ENCODE results near the gene GPR153.

The GPR153 gene

DNA sequence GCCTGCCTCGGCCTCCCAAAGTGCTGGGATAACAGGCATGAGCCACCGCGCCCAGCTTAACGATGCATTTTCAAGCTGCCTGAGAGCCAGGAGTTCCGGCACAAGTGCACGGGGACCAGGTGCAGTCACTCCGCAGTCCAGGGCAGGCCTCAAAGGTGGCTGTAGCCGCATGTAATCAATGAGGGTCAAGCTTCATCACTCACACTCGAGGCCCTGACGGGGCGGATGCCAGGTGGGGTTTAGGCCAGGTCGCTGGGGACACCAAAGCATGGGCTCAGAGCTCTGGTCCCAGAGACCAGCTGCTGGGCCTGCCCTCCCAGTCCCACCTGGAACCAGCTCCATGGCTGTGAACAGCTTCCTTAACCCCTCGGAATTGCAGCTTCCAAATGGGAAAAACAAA lies 26.1 kb upstream of the GPR153 start:
- DNase-seq (ENCODE audit: low read depth) = no peak

DNA sequence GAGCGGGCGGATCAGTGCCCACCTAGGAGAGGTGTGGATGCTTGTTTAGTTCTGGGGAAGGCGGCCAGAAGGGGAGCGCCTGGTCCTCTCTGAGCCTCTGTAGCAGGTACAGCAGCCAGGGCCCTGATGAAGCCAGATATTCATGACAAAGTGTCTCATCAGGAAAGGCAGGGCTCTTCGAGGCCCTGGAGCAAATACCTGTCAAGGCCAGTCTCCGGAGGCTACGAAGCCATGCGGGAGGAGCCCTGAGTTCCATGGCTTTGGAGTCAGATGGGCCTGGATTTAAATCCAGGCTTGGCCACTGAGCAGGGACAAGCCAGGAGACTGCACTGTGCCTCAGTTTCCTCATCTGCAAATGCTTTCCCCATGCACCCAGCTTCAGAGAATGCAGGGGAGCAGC lies 25.4 kb upstream of the GPR153 start:
- DNase-seq (ENCODE audit: low read depth) = no peak

DNA sequence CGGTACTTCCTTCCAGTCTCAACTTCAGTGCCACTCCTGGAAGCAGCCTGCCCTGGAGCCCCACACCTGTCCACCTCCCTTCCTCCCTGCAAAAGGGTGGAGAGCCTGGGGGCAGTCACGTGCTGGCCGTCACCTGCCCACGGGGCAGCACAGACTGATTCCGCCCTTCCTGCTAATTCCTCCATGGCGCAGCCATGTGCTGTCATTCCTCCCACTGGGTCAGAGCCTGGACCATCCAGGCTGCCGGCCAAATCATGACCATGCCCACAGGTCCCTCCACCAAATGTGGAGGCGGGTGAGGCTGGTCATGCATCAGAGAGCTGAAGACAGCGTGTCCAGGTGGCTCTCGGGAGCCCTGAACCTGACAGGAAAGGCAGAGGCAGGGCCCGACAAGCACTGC lies 24.4 kb upstream of the GPR153 start:
- no peak for DNase-seq (ENCODE audit: low read depth)

DNA sequence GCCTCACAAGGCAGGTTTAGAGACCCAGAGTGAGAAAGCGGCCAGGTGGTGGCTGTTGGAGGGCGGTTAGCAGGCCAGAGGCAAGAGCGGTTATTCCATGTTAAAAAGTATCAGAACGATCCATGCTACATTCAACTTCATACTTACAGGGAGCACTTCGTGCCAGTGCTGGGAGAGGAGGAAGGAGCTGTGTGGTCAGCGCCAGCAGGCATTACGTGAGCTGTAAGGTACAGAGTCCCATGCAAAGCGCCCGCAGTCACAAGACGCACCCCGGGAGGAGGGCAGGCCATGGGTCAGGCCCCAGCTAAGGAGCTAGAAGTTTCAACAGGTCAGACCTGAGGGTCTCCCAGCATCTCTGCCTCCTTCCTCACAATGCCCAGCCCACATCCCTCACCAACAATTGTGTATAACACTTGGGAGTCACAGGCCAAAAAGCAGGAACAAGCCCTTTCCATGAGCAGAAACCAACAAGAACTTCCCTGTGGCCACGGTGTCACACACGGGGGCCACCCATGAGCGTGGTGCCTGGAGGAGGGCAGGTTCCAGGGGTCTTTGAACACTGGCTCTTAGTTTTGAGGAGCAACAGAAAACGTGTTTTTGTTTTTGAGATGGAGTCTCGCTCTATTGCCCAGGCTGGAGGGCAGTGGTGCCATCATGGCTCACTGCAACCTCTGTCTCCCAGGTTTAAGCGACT lies 21.8 kb upstream of the GPR153 start:
- no peak for DNase-seq (ENCODE audit: low read depth)

DNA sequence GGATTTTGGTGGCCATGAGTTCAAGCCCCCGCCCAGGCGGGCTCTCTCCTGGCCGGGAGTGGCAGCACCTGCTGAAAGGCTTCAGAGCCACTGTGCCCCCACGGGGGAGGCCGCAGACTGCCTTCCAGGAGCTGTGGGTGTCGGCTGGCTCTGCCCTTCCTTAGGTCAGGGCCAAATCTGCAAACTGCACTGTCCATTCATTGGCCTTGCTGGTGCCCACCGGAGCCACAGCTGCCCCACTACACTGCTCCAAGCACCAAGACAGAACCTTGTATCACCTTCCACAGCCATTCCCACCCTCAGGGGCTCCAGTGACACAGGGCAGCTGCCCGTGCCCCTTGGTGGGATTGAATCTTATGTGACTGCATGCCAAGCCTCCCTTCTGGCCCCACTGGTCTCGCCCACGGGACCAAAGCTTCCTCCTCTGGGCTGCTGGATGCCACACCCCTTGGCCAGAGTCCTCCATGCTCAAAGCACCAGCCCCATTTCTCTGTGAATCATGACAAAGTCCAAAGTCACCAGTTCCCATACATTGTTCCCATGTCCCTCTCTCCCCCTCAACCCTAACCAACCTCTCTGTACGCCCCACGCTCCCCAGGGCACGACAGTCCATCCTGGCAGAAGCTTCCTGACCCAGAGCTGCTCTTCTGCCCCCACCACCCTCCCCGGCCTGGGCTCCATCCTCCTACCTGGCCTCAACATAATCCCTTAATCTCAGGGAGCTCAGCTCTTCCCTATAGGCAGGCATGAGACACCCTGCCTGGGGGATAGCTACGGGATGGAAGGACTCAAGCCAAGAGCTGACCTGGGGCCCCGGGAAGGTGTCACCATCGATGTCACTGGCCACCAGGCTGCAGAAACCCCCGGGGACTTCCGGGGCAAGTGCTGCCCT lies 20.9 kb upstream of the GPR153 start:
- DNase-seq (ENCODE audit: low read depth) = no peak

DNA sequence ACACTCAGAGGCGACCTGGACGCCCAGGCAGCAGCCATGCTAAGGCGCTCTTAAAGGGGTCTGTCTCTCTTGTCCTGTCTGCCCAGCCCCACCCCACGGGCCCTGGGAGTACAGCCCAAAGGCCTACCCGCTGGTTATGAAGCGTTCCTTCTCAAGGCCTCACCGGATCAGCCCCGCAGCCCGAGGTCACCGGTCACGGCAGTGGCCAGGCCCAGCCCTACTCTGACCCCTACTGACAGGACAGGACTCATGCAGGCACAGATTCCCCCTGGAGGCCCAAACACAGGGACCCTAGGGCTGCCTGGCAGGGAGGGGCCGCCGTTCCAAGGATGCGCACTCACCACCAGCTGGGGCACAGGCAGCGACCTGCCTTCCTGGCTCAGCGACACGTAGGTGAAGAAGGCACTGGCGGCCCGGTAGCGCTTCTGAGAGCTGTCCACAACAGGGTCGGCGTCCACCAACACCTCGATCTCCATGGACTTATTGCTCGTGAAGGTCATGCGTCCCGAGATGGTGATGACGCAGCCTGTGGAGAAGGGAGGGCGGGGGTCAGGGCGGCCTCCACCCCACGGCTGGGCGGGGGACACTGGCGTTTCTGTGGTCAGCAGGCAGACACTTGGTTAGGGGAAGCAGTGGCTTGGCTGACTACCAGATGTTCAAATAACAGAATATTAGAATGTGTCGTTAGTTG lies 20.0 kb upstream of the GPR153 start:
- DNase-seq (ENCODE audit: low read depth) = no peak

DNA sequence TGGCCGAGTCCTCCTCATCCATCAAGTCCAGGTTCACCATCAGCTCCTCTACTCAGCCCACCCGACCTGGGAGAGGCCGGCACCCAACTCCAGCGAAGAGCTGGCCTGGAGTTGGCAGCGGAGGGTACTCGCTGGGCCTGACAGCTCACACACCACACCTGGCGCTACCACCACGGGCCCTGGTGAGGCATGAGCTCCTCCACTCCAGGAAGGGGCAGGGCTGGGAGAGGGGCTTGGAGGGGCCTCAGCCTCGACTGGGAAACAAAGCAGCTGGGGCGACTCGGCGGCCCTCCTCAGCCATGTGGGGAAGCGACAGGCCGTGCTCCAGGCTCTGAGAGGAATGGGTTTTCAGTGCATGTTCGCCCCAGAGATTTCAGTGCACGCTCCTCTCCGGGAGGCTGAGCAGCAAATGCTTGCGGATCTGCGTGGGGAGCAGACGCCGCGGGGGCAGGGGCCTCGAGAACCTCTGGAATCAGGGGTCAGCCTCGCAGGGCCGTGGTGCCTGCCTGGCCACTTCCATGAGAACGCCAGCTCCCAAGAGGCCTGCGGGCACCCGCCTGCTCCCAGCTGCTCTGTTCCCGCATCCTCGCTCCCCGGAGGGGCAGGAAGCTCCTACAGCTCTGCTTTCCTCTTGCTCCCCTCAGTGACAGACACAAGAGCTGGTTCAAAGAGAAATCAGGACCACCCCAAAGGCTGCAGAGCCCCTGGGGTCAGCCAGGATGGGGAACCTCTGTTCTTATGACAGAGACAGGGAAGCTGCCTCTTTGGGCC lies 18.9 kb upstream of the GPR153 start:
- no peak for DNase-seq (ENCODE audit: low read depth)

DNA sequence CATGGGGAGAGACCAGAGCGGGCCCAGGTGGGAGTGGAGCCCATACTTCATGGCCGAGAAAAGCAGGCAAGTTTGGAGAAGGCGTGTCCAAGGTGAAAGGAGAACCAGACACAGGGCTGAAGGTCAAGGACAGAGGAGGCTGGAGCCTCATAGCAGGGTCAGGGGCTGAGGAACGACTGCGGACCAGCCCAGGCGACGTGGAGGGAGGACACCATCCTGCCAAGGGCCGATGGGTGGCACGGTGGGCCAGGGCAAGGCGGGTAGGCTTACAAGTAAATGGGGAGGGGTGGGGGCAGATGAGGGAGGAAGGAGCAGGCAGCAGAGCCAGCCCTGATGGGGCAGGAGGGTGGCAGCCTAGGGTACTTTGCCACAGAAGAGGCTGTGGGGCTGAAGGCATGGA lies 18.2 kb upstream of the GPR153 start:
- DNase-seq (ENCODE audit: low read depth) = no peak

DNA sequence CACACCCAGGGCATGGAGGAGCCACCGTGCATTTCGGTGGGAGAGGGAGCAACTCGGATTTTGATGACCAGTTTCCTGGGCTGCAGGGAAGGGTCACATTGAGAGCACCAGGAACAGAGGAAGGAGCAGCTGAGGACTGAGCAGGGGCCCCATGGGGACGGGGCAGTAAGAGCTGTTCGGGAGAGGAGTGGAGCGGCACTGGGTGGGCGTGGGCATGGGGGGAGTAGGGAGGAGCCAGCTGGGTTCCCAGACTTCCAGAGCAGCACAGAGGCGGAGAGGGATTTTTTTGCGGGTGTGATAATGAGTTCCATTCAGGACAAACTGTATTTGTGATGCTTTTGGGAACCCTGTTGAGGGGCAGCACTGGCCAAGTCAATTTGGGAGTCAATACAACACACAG lies 17.4 kb upstream of the GPR153 start:
- DNase-seq (ENCODE audit: low read depth) = no peak

DNA sequence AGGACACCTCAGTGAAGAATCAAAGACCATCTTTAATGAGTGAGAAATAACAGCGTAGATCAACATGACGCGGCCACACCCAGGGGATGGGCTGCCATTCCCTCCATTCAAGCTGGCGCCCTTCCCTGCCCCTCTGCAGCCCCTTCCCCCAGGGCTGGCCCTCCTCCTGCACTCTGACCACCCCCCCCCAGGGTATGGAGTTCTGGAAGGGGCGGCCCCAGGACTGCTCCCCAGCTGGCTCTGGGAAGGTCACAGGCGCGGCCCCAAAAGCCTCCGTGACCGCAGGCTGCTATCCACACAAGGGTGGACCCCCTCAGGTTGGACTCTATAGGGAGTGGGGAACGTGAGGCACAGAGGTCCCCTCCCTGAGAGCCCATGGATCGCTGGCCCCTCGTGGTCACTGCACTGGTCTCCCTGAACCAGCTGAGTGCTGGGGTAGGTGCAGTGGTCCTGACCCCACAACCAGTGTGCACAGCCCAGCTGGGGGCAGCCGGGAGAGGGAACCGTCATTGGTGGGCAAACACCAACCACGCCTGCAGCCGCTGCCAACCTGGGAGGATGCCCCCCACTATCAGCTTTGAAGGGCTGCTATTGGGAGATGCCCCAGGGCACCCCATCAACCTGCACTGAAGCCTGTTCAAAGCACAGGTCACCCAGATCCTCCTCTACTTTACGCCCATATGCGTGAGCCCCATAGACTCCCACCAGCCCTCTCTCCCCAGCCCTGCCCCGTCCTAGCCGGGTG lies 16.1 kb upstream of the GPR153 start:
- DNase-seq (ENCODE audit: low read depth) = no peak

DNA sequence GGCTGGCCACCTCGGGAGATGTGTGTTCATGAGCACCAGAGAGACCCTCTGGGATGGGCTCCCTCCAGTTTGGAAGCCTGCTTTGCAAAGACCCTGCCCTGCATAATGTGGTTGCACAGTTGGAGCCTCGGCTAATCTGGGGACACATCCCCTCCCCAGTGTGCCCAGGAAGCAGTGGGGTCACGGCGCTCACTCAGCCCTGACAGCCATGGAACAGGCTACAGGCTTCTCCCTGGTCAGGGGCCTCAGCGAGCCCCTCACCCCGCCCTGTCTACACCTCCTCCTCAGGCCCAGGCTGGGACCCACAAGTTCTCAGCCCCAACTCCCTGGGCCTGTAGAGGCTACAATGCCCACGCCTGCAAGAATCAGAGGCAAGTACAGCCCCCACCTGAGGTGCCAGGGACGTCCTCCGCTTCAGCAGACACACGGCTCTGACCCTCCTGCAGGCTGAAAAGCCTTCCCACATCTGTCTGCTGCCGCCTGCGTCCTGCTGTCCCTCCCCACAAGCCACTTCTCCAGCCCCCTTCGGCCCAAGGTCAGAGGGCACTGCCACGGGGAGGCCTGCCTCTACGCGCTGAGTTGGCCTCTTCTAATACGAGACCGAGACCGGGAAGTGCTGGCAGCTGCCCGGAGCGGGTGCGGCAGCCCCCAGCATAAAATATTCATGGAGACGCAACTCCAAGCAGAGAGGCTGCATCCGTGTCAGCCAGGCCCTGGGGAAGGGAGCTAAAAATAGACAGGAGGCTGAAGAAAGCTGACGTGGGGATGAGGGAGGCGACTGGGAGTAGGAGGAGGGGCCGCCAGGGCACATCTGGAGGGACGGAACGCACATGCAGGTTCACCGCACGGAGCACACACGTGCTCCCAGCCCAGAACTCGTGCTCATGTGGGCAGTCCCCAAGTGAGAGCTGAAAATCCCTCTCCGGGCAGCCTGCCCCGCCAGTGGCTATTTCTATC lies 15.2 kb upstream of the GPR153 start:
- no peak for DNase-seq (ENCODE audit: low read depth)

DNA sequence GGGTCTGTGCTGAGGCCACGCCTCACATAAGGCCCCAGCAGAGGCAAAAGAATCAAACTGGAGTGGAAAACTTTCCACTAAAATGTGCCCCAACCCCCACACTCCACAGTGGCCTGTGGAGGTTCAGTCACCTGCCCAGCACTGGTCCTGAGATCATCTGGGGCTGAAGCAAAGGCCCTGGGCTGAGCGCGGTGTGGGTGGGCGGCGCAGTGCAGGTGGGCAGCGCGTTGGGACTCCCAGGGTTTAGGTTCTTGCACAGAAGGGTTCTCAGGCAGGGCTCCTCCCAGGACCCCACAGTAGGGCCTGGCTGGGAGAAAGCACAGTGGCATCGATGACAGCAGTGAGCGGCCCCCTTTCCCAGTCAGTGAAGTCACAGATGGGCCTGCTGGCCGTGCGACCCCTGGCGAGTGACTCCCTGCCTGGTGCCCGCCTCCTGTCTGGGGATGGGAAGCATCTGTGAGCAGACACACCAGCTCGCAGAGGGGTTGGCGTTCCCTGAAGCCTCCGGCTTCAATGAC lies 13.8 kb upstream of the GPR153 start:
- no peak for DNase-seq (ENCODE audit: low read depth)

DNA sequence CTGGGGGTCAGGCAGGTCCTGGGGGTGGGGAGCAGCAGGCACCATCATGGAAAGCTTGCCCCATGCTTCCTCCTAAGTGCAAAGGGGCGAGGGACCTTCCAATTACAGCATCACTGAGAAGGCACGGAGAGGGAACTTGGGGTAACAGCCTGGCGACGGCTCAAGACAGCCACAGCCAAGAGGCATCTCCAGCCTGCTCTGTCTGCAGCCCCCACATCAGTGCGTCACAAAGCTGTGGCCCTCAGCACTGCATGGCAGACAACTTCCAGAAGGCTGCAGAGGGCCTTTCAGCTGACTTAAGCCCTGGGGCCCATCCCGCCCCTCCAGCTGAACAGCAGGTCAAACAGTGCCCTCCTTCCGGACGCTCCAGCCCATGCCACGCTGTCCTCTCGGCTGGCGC lies 13.2 kb upstream of the GPR153 start:
- no peak for DNase-seq (ENCODE audit: low read depth)

DNA sequence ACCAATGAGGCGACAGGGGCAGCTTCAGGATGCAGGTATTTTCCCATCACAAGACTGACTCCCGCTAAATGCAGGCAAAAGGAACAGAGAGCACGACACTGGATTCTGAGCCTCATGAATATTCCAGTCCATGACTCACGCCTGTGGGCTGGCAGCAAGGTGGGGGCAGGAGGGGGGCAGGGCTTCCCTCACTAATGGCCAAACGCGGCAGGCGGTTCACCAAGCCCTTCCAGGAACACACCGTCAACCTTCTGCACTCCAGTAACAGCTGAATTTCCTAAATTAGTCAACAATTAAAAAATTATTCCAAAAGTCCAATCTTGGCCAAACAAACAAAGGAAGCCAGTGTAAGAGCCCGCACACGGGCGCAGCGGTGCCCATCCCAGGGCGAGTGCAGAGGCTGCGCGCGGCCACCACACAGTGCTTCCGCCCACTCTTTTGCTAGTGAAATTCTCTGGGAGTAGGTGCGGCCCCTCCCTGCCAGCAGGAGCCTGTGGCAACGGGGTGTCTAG lies 12.5 kb upstream of the GPR153 start:
- no peak for DNase-seq (ENCODE audit: low read depth)

DNA sequence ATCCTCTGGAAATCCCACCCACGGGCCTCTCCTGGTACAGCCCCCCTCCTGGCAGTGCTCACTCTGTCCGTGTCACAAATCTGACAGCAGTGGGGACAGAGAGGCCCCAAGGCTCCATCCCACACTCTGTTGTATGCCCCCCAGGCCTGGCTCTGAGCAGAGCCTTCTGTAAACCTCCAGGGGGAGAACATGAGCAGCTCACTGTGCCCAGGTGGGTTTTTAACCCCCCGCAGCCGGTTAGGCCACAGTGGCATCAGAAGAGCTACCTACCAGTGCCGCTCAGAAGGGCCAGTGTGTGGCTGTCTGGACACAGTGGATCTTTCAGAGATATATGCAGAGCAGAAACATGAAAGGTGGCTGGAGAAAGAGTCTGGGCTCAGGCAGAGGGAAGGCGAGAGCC lies 12.0 kb upstream of the GPR153 start:
- no peak for DNase-seq (ENCODE audit: low read depth)

DNA sequence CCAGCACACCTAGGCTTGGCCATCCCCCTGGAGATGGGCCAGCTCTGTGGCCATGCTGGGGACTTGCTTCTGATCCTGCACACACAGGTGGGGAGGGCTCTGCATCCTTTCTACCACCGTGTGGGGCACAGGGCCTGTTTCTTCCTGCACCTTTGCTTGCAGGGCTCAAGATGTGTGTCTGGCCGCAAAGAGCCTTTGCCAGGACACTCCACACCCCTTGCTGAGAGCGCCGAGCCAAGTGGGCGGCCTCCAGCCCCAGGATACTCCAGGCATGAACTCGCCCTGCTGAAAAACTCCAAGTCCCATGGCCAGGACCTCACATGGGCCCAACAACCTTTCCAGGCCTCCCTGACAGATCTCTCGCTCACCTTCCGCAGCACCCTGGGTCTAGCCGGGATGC lies 11.6 kb upstream of the GPR153 start:
- DNase-seq (ENCODE audit: low read depth) = no peak

DNA sequence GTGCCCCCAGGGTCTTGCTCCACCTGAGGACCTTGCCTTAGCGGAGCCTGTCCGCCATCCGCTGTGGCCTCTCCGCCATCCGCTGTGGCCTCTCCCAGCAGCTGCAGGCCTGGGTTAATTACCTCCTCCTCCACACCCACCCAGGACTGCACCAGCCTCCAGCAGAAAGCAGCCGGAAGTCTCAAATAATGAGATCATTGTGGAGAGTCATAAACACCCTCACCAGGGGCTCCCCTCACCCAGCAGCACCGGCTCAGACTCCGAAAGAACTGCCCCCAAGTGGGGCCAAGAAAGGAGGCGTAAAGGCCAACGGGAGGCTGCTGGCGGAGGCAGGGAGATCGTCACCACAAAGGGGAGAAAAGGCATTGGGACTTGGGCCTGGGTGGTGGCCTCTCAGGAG lies 10.7 kb upstream of the GPR153 start:
- no peak for DNase-seq (ENCODE audit: low read depth)

DNA sequence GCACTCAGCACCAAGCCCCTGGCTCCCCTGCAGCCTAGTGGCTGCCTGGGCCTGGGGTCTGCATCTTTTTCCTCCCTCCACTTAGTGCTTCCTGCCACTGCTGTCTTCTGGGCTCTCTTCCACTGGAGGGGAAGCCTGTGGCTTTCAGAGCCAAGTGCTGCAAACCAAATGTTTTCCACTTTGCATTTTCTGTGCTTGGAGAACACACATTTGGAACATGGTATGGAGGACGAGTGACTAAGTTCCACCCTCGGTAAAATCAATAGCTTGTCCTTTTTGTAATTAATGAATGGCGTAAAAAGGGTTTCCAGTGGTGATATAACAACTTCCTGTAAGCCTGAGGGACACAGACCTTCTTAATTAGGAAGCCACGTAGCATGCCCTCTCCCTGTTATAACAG lies 10.1 kb upstream of the GPR153 start:
- no peak for DNase-seq (ENCODE audit: low read depth)

DNA sequence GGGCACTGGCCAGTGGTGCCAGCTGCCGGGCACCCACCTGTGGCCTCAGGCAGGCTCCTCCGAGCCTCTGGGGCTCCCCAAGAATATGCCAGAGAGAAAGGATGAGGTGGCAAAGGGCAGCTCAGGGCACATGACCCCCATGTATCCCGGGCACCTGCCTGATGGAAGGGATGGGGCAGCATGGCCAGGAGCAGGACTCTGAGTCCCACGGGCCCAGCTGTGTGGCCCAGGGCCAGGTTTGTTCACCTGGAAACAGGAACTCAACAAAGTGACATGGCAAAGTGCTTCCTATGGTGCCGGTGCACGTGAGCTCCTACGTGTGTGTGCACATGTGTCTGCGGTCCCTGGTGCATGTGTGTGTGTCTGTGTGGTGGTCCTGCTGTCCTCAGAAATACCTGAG lies 9.5 kb upstream of the GPR153 start:
- no peak for DNase-seq (ENCODE audit: low read depth)
